ENCODE data around the gene SMAD5.

Gene SMAD5

DNA sequence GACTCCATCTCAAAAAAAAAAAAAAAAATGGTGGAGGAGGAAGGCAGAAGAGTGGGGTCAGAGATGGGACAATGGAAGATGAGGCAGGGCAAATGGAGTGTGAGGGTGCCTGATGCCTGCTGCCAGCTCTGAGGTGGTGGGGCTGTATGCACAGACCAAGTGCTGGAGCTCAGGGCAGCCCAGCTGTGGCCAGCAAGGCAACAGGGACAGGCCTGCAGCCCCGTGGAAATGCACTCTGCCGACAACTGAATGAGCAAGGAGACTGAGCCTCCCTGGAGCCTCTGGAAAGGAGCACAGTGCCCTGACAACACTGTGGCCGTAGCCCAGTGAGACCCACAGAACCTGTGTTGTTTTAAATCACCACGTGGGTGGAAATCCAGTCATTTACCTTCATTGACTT lies 83.2 kb downstream of the SMAD5 start:
- no peak for DNase-seq (ENCODE audit: low read depth, low spot score)

DNA sequence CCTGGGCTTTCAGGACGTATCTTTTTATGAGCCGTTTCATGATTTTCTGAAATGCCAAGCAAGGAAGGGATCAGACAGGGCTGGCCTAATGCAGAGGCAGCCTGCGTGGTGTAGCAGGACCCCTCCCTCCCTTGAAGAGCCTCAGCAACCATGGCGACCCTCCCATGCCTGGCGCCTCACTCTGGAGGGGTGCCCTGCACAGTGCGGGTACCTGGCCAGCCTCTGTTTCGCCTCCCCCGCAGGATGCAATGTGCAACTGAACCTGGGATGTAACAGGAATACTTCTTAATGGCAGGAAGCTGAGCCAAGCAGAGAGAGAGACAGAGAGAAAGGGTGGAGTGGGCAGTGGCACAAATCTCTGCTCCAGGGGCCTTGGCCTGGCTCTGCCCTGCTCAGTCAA lies 83.6 kb downstream of the SMAD5 start:
- no peak for DNase-seq (ENCODE audit: low read depth, low spot score)

DNA sequence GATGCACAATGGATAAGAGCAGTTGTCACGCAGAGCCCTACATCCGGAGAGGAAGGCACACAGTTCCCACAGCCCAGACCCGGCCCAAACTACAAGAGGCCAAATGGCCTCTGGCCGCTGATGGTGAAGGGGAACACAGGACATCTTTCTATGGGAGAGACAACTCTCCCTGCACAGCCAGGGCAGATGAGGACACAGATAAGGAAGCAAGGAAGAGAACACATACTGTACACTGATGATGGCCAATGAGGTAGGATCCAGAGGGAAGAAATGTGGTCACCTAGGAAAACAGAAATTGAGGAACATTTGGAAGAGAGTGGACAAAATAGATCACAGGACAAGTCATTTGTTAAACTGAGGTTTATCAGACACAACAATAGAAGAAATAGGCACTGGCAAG lies 88.7 kb downstream of the SMAD5 start:
- no peak for DNase-seq (ENCODE audit: low read depth, low spot score)

DNA sequence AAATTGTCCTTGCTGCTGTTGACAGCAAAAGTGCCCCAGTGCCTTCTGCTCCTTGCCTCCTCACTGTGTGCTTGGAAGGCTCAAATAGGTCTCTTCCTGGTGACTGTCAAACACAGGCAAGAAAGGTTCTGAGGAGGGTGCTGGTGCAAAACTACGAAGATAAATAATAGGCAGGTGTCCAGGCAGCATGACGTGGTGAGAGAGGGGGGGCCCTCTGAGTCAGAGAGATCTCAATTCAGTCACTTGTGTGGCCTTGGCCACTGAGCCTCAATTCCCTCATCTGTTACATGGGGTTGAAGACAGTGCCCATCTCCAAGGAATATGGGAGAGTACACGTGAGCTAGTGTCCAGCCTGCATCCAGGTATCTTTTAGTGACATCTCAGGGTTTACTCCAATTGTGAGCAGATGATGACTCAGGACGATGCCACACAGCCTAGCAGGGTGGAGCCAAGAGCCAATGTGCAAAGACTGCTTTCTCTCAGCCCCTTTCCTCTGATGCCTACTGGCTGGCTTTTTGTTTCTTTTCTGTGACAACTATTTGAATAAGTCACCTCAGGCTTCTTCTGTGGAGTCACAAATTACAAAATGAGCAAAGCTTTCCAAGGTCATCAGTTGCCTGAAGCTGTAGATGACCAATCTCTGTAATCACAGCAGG lies 90.1 kb downstream of the SMAD5 start:
- no peak for DNase-seq (ENCODE audit: low read depth, low spot score)

DNA sequence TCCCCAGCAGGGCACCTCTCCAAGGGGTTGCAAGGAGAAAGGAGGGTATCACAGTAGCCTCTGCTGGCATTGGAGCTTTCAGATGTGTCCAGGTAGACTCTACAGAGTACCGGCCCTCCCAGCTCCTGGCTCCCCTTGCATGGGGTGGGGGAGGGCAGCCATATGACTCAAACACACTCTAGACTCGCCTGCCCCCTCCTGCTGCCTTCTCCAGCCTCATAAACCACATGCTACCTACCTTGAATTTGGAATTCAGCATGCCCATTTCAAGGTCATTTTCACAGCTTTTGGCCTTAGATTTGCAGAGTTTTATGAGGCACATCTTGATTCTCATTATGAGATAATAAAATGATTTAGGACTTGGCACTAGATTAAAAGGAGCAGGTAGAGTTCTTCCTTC lies 93.2 kb downstream of the SMAD5 start:
- DNase-seq (ENCODE audit: low read depth, low spot score), result no peak

DNA sequence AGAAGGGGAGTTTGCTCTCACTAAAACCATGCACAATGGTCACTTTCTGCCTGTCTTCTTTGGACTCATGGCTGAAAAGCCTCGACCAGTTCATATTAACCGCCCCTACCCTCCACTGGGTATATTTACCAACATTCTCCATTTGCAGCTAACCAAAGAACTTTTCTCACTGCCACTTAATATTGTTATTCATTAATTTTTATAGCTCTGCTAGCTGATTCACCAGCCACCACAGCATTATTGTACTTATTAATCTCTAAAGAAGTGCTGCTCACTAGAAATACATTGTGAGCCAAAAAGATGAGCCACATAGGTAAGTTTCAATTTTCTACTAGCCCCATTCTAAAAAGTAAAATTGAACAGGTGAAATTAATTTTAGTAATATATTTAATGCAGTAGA lies 93.8 kb downstream of the SMAD5 start:
- no peak for DNase-seq (ENCODE audit: low read depth, low spot score)

DNA sequence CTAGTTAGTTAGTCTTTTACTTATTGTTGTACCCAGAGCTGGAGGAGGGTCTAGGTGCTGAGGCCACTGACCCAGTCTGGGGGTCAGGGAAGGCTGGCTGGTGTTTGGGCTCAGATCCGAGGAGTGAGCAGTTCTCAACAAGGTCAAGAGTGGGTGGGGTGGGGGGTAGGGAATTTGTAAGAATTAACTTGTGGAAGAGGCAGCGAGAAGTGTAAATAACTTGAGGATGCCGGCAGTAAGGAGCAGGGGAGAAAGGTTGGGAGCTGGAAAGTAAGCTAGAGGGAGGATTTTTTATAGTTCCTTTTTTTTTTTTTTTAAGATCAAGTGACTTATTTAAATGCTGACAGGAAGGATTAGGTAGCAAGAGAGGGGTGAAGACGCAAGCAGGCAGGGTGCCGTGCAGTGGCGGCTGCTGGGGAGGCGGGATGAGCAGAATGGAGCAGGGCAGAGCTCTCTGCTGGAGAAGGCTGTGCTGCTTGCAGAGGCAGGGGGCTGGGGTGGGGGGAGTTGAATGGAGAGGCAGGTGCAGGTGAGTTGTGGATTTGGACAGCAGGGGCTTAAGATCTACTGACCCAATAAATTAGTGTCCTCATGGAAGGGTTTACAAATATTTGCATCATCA lies 95.6 kb downstream of the SMAD5 start:
- DNase-seq (ENCODE audit: low read depth, low spot score), result no peak

DNA sequence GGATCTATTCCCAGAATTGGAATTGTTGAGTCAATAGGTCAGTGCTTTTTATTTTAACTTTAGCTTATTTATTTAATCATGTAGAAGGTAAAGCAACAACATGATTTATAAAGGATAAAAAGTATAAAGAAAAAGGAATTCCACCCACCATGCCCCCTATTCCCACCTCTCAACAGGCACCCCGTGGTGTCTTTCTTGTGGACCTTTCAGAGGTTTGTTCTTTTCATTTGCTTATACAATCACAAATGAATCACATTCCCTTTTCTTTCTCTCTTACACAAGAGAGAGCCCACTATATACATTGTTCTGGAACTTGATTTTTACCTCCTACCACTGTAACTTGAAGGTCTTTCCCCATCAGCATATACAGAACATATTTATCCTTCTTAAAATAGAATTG lies 97.5 kb downstream of the SMAD5 start:
- no peak for DNase-seq (ENCODE audit: low read depth, low spot score)

DNA sequence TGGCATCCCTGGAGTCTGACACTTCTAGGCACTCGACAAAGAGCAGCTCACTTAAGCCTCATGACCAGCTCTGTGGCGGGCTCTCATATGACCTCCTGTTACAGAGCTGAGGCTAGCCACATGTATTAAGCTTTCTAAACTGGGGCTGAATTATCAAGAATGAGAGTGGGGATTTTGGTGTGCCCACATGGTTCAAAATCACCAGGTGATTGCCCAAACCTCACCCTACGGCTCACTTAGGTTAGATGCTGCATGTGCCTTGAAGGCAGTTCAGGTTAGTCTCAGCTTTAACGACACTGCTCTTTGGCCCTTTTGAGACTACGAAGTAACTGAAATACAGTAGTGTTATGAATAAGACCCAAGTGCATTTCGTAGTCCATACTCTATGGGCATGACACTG lies 99.7 kb downstream of the SMAD5 start:
- DNase-seq (ENCODE audit: low read depth, low spot score), result no peak
